Activated CD4-positive, alpha-beta T cell treated with anti-CD3 and anti-CD28 coated beads, Interleukin-2, amount 50 U/mL, for 48 hours (primary cell): Measurements from ENCODE around the gene RRP15.

Source experiments
- DNase-seq, 2 experiments: peaks; one replicate each; pipeline ENCODE4 v3.0.0-alpha.2; 2020

The RRP15 gene

GRCh38 chr1:218364028-218364710, 79.1 kb downstream of the RRP15 start:
- DNase-seq, result no peak

DNA sequence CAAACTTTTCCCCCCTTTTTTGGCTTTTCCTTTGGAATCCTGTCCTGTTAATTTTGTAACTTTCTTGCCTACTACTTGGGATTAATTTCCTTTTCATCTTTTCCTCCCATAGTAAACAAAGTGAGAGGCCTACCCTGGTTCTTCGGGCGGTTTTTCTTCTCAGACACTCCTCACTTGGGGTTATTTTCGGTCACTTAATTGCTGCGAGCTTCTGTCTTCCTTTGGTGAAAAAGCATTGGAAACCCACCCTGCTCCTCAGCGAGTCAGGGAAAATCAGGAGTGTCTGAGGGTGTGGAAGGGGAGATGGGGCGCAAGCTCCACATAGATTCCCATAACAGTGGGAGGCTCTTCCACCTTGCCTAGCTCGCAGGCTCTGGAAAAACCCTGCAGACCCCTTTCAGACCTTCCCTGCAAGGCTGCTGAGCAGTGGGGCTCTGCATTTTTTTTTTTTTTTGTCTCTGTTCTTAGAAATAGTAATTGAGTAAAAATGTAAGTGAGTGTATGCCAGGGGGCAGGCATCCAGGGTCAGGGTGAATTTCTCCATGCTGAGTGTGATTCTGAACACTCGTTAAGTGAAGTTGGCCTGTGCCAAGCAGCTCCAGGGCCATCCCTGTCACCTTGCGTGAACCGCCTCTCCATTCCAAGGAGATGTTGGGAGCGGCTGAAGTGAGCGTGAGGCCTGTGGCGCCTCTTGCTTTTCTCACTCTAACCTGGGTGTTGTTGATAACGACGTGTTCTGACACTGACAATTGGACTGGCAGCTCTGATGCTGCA, 80.3 kb downstream of the RRP15 start:
- no peak for DNase-seq

DNA sequence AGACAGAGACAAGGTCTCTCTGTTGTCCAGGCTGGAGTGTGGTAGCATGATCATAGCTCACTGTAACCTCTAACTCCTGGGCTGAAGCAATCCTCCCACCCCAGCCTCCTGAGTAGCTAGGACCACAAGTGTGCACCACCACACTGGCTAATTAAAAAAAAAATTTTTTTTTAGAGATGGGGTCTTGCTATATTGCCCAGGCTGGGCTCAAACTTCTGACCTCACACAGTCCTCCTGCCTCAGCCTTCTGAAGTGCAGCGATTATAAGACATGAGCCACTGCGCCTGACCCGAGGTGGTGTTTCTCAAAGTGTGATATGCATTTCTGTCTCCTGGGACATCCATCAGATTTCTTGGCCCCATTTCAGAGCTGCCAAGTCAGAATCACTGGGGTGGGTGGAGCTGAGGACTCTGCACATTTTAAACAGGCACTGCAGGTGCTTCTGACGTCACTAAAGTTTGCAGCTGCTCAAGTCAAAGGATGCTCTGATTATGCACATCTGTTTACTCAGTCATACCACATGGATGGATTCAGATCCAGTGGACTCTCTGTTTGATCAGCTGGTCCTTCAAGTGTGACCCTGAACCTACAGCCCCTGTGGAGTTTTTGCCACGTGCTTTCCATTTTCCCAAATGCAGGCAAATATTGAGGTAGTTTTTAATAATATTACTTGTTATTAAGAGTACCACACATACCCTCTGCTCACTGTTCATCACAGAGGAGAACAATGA, 81.4 kb downstream of the RRP15 start:
- DNase-seq, result no peak

DNA sequence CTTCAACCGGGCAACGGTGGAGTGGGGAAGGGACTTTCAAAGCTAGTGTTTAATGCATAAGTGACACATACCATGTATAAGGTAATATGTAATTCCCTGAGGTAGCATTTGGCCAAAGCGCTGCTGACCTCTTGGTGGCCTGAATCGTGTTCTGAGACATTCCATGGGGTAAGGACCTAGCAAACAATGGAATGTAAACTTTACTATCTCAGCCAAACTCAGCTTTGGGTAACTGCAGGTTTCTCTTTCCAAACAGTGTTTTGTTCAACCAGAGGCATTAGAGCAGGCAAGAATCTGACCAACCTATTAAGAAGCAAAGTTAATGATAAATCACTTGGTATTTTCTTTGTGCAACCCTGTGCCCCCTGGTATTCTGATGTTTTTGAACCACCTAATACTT, 82.0 kb downstream of the RRP15 start:
- DNase-seq, result no peak

DNA sequence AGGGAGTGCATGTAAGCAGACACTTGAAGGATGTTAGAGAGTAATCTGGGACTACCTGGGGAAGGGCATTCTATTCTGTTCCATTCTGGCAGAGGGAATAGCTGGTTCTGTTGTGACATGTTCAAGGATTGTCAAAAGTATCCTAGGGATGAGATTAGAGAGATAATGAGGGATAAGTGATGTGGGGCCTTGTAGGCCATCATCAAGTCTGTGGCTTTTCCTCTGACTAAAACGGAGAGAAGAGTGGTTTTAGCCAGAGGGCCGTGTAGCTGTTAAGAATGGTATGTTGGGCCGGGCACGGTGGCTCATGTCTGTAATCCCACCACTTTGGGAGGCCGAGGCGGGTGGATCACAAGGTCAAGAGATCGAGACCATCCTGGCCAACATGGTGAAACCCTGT, 83.6 kb downstream of the RRP15 start:
- DNase-seq, result no peak

GRCh38 chr1:218369688-218370511, 84.8 kb downstream of the RRP15 start:
- DNase-seq, result no peak

DNA sequence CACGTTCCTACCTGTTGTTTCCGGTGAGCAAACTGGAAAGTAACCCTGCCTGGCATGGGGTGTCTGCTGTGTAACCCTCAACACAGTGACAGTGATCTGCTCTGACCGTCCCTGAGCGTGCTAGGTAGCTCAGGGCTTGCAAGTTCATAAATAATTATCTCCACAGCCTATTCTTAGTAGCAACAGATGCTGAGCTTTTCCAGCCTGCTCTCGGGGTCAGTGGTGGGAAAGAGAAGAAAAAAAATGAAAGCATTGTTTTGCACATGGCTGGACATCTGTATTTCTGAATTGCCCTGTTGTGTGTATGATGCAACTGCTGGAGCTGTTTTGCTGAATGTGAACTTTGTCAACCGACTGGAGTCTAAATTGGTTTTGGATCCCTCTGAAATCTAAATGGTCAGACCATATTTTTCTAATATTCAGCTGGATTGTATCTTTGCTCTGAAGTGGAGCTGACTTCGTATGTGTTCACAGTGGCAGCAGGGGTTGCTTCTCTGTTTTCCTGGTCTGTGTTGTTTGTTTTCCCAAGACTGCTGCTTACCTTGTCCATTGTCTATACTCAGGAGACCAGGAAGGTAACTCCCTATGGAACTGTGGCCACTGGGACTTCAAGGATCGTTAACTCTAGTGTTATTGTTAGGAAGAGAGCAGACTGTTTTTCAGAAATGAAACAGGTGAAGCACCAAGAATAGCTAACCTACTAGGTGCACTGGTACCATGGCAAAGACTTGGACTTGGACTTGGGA, 87.0 kb downstream of the RRP15 start:
- DNase-seq, result no peak

GRCh38 chr1:218374401-218375353, 89.6 kb downstream of the RRP15 start:
- no peak for DNase-seq

GRCh38 chr1:218376722-218377121, 91.6 kb downstream of the RRP15 start:
- DNase-seq, result no peak

DNA sequence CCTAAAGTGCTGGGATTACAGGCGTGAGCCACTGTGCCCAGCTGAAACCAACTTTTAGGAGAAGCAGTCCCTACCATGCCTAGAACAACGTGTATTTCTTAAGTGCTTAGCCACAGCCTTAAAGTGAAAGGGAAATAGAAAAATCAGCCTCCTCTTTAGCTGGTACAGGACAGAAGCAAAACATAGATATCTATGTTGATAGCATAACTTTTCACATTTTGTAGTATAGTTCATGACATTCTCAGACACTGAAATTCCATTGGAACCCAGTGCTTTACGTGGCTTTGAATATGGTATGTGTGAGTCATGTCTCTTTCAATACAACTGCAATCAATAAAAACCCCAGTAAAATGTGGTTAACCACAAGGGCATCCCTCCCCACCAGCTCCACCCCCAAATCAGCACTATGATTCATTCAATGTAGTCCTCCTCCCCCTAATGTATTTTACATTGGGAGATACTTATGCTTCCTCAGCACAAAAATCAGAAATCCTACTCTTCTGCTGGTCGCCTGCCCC, 92.1 kb downstream of the RRP15 start:
- DNase-seq, result peak; percentile 59 to 76

- no peak for DNase-seq
Observed at GRCh38 chr1:218380125-218380977, 95.3 kb downstream of the RRP15 start.

DNA sequence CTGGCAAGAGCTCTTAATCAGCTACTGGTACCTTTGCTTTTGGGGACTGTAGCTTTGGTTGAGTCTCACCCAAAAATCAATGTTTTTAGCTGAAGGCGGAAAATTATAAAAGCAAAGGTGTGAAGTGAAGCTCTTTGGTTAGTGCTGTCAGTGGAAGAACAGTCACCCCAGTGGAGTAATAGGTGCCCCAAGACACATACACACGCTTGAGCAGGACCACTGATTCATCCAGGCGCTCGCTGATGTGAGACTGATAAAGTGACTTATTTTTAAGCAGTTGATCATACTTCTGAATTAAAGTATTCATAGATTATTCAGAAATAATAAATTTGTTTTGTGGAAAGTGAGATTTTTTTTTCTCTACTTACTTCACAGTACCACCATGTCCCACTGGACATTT, 97.2 kb downstream of the RRP15 start:
- DNase-seq, result no peak

- no peak for DNase-seq
Observed at GRCh38 chr1:218383051-218383450, 98.0 kb downstream of the RRP15 start.

GRCh38 chr1:218383681-218384080, 98.6 kb downstream of the RRP15 start:
- no peak for DNase-seq

DNA sequence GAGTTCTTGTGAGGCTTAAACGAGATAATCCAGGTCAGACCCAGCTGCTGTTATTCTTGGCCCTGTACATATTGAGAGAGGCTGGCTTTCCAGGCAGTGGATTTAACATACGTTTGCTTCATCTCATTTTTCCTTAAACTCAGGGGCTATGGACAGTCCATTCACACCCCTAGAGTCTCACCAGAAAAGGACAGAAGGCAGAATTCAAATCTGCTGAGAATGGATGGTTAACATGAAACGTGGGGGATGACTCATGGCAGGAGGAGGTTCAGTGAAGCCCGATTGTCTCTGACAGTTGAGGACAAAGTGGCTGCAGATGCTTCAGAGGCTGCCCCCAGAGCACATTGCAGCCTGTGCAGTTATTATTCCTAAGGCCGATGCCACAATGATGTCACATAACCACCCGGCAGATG, 99.5 kb downstream of the RRP15 start:
- no peak for DNase-seq
